Stimulated activated CD8-positive, alpha-beta memory T cell treated with anti-CD3 and anti-CD28 coated beads, Interleukin-12 subunit alpha, Interleukin-12 subunit beta, amount 100 ng/mL, for 24 hours (primary cell): Measurements from ENCODE around the gene FAM168A.

Experiments
- DNase-seq: peaks from one replicate; pipeline ENCODE4 v3.0.0-alpha.2; 2020; ENCODE audit errors: extremely low read depth

FAM168A gene

GRCh38 chr11:73520353-73521061 is 77.4 kb downstream of the FAM168A start:
- DNase-seq, result no peak

- DNase-seq, result no peak
Measured at GRCh38 chr11:73519266-73519665, 78.6 kb downstream of the FAM168A start.

- no peak for DNase-seq
Measured at GRCh38 chr11:73518195-73518594, 79.7 kb downstream of the FAM168A start.

- DNase-seq, result no peak
Measured at GRCh38 chr11:73516080-73516479, 81.8 kb downstream of the FAM168A start.

- DNase-seq, result no peak
Measured at GRCh38 chr11:73513707-73514106, 84.2 kb downstream of the FAM168A start.

- DNase-seq, result no peak
Measured at GRCh38 chr11:73510877-73511276, 87.0 kb downstream of the FAM168A start.

- no peak for DNase-seq
Measured at GRCh38 chr11:73510106-73510505, 87.8 kb downstream of the FAM168A start.

- DNase-seq, result no peak
Measured at GRCh38 chr11:73509188-73509587, 88.7 kb downstream of the FAM168A start.

- DNase-seq, result no peak
Measured at GRCh38 chr11:73508243-73509176, 89.4 kb downstream of the FAM168A start.

- no peak for DNase-seq
Measured at GRCh38 chr11:73507086-73507485, 90.8 kb downstream of the FAM168A start.

GRCh38 chr11:73506038-73506437 is 91.9 kb downstream of the FAM168A start:
- DNase-seq, result no peak

- DNase-seq, result no peak
Measured at GRCh38 chr11:73498343-73498742, 99.6 kb downstream of the FAM168A start.

GRCh38 chr11:73496134-73496533 is 101.8 kb downstream of the FAM168A start:
- DNase-seq, result no peak

GRCh38 chr11:73495731-73496130 is 102.2 kb downstream of the FAM168A start:
- DNase-seq, result no peak

GRCh38 chr11:73493956-73494598 is 103.8 kb downstream of the FAM168A start:
- DNase-seq, result no peak

GRCh38 chr11:73481626-73482025 is 116.3 kb downstream of the FAM168A start:
- DNase-seq, result no peak

- DNase-seq, result no peak
Measured at GRCh38 chr11:73480677-73481076, 117.2 kb downstream of the FAM168A start.

GRCh38 chr11:73478737-73479347 is 119.1 kb downstream of the FAM168A start:
- DNase-seq, result no peak

- DNase-seq, result no peak
Measured at GRCh38 chr11:73477518-73477917, 120.4 kb downstream of the FAM168A start.

GRCh38 chr11:73475549-73476095 is 122.3 kb downstream of the FAM168A start:
- DNase-seq, result no peak

- DNase-seq, result no peak
Measured at GRCh38 chr11:73473252-73473651, 124.7 kb downstream of the FAM168A start.
